Stimulated activated CD4-positive, alpha-beta T cell treated with anti-CD3 and anti-CD28 coated beads, Interleukin-12 subunit alpha, Interleukin-12 subunit beta, amount 100 ng/mL, for 4 hours (primary cell): Measurements from ENCODE around the gene CENPC.
"Not testable (repeated sequence)": the region's sequence is repeated elsewhere in the genome, so short reads cannot be mapped to it uniquely, and the experiment has no call there.

Experiments
- DNase-seq: peaks from one replicate; pipeline ENCODE4 v3.0.0-alpha.2; 2020

The CENPC gene

GRCh38 chr4:67466751-67467150, 78.6 kb downstream of the CENPC start:
- DNase-seq: no peak

- no peak for DNase-seq
Measured at GRCh38 chr4:67465763-67466052, 79.6 kb downstream of the CENPC start.

GRCh38 chr4:67465032-67465762, 80.1 kb downstream of the CENPC start:
- no peak for DNase-seq

- no peak for DNase-seq
Measured at GRCh38 chr4:67460574-67460973, 84.7 kb downstream of the CENPC start.

- DNase-seq: no peak
Measured at GRCh38 chr4:67459164-67459563, 86.1 kb downstream of the CENPC start.

GRCh38 chr4:67456577-67457196, 88.6 kb downstream of the CENPC start:
- DNase-seq: no peak

- not testable (repeated sequence) for DNase-seq
Measured at GRCh38 chr4:67452846-67453205, 92.5 kb downstream of the CENPC start.

- DNase-seq: no peak
Measured at GRCh38 chr4:67452100-67452845, 93.0 kb downstream of the CENPC start.

GRCh38 chr4:67451464-67451863, 93.8 kb downstream of the CENPC start:
- no peak for DNase-seq

GRCh38 chr4:67448621-67449020, 96.7 kb downstream of the CENPC start:
- DNase-seq: no peak

GRCh38 chr4:67447873-67448272, 97.4 kb downstream of the CENPC start:
- no peak for DNase-seq

- DNase-seq: no peak
Measured at GRCh38 chr4:67446811-67447210, 98.5 kb downstream of the CENPC start.

GRCh38 chr4:67445881-67446280, 99.4 kb downstream of the CENPC start:
- not testable (repeated sequence) for DNase-seq

- DNase-seq: no peak
Measured at GRCh38 chr4:67438975-67439374, 106.3 kb downstream of the CENPC start.

GRCh38 chr4:67437974-67438713, 107.2 kb downstream of the CENPC start:
- no peak for DNase-seq

GRCh38 chr4:67436742-67437141, 108.6 kb downstream of the CENPC start:
- DNase-seq: no peak

GRCh38 chr4:67430989-67431388, 114.3 kb downstream of the CENPC start:
- DNase-seq: no peak

- DNase-seq: no peak
Measured at GRCh38 chr4:67428819-67429218, 116.5 kb downstream of the CENPC start.
